GM18511 (cell line): Measurements from ENCODE around the gene DNAH17.

ENCODE experiments used
- ATAC-seq: cut with Tn5 transposase; IDR thresholded peaks from one replicate; pipeline ENCODE4 v1.9.1; 2021; ENCODE audit warnings: mild to moderate bottlenecking, moderate library complexity; ENCODE audit not compliant: unreplicated experiment

The DNAH17 gene

DNA sequence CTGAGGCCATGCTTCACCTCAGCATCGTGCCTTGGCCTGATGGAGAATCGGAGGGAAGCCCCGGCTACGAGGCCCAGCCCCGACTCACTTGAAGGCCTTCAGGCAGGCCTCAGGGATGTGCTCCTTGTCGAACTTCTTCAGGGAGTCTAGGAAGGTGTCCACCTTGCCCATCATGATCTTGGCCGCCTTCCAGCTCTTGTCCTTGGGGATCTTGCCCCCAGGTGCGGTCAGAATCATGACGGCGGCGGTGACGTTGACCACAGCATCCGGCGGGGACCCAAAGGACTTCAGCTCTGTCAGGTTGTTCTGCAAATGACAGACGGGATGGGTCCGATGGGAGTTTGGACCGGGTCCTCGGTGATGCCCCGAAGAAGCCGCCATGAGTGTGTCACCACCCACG lies 117.5 kb downstream of the DNAH17 start:
- no peak for ATAC-seq

DNA sequence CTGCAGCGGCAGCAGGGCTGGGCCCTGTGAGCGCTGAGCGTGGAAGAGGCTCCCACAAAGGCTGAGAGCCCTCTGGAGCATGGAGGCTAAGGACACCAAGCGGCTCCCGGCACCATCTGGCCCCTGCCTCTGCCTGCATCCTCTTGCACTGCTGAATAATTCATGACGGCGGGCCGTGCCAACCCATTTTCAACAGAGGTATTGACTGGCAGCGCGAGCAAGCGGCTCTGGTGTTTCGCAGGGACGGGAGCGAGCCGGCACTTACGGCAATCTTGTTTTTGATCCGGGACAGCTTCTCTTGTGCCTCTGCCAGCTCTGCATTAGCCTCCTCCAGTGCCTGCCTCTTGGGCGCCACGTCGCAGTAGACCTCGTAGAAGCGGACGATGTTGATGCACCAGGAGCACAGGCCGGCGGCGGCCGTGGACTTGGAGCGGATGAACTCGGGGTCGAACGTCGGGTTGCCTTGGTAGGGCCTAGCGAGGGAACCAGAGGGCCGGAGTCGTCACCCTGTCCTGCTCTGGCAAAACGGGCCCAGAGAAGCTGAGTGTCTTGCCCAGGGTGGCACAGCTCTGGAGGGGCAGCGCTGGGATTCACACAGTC lies 118.4 kb downstream of the DNAH17 start:
- ATAC-seq: no peak

DNA sequence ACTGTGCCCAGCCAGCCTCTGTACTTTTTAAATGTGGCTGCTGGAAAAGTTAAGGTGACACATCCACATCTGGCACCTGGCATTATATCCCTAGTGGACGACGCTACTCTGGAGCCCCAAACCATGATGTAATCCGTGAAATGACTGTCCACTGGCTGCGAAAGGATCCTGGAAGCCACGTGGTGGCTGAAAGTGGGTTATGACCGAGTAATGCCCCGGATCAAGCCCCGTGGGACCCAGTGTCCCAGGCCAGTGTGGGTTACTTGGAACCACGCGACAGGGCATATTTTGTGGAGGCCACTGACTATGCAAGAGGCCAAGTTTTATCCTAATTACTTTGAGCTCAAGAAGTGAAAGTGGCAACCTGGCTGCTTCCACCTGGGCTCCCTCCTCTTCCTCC lies 119.1 kb downstream of the DNAH17 start:
- no peak for ATAC-seq

DNA sequence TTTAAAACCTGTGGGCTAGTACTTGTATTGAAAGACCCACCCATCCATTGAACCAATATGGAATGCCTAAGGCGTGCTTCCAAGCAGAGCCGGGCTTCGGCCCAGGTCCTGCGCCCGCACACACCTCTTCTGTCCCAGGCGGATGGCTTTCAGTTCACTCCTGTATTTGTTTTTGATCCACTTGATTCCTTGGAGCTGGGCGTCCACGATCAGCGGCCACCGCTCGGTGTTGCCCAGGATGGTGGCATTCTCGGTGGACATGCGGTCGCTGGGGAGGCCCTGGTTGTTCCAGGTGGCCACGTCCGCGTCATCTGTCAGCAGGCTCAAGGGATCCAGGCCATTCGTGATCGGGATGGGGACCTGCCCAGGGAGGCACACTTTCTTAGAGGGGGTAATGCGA lies 122.8 kb downstream of the DNAH17 start:
- no peak for ATAC-seq

DNA sequence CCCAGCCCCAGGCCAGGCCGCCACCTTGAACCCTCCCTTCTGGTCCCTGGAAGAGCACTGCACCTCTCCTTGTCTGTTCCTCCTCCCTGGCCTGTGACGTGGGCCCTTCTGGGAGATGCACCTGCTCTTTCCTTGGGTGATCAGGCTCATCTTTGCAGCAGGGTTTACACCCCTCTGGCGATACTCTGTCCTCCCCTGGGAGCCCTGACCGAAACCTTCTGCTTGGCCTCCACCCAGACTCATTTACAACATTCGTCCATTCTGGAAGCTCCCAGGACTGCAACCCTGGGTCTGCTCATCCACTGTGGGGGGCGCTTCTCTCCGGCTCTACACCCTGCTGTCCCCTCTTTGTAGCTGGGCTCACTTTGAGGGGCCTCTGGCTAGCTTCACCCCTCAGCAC lies 125.4 kb downstream of the DNAH17 start:
- no peak for ATAC-seq

DNA sequence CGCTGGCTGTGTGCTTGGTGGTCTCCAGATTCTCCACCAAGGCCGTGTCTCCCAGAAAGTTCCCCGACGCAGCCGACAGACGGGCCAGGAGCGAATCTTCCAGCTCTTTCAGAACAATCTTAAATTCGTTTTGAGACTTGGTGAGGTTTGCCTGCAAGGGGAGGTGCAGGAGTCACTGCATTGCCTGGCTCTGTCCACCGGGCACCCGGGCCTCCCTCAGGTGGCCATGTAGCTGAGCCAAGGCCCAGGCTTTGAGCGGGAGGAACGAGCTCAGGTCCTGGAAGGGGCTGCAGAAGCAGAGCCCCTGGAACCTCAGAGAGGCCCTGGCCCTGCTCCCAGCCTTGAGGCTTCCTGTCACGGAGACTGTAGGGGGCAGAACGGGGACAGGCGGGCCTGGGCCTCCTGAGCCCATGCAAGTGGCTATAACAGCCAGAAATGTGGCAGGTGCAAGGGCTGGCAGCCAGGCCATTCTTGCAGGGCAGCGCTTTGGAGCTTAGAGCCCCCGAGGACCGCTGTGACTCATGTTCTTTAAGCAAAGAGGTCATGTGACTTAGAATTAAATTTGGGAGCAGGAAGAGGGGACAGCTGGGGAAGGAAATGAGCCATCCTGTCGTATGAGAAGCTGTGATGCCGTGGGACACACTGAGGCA lies 126.4 kb downstream of the DNAH17 start:
- no peak for ATAC-seq

DNA sequence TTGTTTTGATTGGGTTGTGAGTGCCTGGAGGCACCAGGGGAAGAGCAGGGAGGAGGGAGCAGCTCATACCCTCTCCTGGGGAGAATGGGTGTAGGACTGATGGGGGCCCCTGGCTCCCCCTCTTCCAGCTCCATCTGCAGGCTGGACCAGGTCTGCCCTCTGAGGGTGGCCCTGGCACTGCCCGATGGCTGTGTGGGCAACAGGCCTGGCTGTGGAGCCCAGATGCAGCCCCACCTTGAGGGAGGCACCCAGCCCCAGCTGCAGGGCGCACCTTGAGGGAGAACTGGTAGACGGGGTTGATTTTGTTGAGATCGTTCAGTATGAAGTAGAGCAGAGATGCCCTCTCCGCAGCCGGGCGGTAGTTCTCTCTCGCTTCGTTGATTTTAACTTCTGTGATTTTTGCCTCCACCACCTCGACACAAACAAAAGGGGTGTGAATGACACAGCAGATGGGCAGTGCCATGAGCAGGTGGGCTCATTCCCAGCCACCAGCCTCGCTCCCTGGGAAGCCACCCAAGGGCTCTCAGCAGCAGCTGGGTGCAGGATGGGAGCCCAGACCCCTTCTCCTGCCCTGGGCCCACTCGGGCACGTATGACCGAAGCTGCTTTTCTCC lies 127.1 kb downstream of the DNAH17 start:
- ATAC-seq: no peak

DNA sequence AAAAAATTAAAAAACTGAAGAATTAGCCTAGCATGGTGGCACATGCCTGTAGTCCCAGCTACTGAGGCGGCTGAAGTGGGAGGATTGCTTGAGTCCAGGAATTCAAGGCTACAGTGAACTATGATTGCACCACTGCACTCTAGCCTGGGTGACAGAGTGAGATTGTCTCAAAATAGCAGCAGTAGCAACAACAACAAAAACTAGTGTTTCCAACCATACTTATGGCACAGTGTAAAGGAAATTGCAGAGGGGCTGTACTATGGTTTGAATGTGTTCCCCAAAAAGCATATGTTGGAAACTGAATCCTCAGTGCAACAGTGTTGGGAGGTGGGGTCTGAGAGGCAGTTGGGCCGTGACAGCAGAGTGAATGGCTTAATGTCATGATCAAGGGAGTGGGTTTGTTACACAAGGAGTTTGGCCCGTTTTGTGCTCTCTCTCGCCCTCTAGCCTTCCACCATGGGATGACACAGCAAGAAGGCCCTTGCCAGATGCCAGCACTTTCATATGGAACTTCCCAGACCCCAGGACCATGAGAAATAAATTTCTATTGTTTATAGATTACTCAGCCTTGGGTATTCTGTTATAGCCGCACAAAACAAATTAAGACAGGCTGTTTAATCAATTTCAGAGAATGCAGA lies 128.7 kb downstream of the DNAH17 start:
- ATAC-seq: no peak

DNA sequence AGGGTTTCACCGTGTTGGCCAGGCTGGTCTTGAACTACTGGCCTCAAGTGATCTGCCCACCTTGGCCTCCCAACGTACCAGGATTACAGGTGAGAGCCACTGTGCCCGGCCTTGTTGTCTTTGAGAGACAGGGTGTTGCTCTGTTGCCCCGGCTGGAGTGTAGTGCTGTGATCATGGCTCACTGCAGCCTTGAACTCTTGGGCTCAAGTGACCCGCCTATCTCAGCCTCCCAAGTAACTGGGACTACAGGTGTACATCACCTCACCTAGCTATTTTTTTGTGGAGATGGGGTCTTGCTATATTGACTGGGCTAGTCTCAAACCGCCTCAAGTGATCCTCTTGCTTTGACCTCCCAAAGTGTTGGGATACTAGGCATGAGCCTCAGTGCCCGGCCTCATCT lies 130.4 kb downstream of the DNAH17 start:
- no peak for ATAC-seq

DNA sequence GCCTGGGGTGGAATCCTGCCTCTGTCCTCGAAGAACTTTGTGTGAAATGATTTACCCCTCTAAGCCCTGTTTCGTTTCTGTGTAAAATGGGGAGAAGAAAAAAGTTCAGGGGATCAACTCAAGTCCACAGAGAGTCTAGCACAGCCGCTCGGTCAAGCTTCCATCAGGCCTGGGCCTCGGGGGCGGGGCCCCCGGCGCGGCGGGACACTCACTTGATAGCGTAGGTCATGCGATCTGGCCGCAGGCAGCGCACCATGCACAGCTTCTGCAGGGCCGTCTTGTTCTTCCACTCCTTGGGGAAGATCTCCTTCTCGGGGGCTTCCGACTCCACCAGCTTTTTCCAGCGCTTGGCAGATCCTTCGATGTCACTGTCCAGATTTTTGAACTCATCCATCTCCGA lies 132.8 kb downstream of the DNAH17 start:
- no peak for ATAC-seq

DNA sequence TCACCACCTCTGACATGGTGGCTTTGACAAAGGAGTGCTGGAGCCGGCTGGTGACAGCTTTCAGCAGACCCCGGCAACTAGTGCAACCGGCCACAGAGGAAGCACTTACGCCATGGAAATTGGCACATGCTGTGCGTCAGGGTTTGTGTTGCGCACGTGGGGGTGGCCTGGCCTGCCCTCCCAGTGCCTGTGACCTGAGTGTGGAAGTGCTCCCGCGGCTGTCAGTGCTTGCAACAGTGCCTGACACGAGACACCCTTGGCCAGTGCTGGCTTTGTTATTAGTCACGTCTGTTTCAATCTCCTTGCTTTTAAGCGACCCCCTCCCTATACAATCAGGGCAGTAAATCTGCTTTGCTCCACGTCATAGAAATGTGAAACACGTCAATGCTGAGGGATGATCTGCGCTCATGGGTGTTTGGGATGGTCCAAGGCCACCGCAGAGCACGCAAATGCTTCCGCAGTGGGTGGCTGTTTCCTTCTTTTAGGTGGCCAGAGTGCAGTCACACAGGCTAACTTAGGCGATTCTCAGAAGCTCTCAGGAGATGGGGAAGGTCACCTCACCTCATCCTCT lies 134.5 kb downstream of the DNAH17 start:
- no peak for ATAC-seq

DNA sequence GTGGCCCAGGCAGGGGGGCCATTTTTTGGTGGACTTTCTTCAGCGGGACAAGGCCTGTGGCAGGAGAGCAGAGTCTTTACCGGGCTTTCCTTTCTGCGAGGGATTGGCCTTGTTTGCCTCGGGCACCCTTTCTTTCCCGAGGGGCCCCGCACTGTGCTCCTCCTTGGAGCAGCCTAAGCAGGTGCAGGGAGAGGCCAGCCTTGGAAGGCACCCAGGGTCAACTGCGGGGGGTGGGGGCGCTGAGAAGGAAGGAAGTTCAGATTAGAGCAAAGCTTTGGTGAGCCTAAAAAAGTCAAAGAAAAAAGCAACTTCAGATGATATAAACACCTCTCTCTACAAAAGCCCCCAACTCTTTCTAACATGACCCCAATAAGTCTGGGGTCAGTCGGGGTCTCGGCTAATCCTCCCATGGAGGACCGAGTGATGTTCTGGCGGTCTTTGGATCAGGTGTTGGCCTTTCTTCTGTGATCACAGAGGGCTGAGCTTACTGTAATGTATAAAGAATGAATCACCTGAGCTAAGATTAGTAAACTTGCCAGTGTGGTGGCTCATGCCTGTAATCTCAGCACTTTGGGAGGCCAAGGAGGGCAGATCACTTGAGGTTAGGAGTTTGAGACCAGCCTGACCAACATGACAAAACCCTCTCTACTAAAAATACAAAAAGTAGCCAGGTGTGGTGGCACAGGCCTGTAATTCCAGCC lies 135.8 kb downstream of the DNAH17 start:
- no peak for ATAC-seq

DNA sequence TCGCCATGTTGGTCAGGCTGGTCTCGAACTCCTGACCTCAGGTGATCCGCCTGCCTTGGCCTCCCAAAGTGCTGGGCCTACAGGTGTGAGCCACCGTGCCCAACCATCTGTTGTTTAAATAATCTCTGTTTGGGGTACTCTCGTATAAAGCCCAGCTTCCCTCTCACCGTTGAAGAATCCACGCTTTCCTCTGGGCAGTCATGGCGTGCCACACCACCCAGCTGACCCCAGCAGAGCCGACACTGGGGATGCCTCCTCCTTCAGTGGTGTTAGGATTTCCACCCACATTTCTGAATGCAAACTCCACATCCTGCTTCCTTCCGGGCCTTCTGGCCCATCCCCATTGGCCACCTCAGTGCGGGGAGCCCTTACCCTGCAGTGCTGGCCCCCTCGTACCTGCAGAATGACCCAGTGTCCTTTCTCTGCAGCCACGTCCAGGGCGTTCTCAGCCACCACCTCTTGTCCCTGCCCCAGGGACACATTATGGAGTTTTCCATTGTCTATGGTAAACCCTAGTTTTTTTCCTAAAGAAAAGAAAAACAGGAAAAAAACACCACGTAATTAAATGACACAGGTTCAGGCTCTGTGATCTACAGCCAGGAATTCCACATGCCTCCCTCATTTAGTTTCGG lies 138.4 kb downstream of the DNAH17 start:
- no peak for ATAC-seq

DNA sequence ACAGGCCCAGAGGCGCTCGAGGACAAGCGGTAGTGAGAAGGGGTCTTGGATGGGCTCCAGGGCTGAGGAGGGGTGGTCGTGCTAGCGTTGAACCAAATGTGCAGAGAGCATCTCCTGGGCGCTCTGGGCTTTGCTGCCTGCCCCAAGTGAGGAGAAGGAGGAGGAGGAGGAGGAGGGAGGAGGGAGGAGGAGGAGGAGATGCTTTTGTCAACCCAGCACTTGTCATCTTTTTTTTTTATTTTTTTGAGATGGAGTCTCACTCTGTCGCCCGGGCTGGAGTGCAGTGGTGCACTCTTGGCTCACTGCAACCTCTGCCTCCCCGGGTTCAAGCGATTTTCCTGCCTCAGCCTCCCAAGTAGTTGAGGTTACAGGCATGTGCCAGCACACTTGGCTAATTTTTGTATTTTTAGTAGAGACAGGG lies 138.9 kb downstream of the DNAH17 start:
- no peak for ATAC-seq

DNA sequence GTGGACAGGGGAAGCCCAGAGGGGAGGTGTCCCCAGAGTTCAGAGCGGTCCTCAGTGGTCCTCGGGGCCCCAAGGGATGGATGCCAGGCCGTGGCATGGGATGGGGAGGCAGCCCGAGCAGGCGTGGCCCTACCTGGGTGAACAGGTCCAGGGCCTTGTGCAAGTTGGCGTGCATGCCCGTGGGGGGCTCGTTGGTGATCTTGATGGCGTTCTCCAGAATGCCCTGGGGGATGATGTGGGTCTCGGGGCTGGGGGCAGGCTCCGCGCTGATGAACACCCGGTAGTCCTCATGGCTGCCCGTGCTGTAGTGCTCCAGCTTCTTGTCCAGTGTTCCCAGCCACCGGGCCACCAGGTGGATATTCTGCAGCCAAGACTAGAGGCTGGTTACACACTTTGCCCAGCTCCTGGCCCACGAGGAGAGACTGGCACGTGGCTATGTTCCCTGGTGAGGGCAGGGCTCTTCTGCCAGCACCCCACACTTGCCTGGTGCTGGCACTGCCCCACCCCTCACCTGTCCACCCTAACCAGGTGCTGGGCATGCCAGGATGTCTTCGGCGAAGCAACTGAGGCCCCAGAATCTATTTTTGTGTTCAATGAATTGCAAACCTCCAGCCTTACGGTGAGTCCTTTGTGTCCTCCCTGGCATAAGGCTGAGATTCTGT lies 139.6 kb downstream of the DNAH17 start:
- ATAC-seq: no peak

DNA sequence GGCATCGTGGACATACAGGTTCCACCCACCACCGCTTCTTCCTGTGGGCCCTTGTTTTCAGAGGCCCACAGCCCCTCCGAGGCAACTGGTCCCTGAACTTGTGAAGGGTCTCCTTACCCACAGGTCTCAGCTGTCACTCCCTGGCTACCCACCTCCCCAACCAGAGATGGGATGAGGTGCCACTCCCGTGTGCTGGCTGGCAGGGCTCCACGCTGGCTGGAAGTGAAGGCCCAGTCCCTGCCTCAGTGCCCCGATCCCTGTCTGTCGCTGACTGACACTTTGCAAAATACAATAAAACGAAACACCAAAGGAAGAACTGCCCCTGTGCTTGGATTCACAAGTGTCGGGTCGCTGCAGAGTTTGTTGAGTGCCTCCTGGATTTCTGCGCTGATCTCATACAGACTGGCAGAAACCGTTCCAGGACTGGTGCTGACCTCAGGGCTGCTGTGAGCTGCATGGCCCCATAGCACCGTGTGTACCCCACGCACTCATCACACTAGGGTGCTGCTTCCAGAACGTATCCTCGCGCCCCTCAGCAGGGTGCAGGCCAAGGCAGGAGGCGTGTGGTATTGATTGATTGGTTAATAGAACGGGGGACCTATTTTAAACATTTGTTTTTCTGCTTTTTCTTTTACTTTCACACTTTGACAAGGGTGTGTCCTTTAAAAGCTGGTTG lies 141.7 kb downstream of the DNAH17 start:
- ATAC-seq: no peak

DNA sequence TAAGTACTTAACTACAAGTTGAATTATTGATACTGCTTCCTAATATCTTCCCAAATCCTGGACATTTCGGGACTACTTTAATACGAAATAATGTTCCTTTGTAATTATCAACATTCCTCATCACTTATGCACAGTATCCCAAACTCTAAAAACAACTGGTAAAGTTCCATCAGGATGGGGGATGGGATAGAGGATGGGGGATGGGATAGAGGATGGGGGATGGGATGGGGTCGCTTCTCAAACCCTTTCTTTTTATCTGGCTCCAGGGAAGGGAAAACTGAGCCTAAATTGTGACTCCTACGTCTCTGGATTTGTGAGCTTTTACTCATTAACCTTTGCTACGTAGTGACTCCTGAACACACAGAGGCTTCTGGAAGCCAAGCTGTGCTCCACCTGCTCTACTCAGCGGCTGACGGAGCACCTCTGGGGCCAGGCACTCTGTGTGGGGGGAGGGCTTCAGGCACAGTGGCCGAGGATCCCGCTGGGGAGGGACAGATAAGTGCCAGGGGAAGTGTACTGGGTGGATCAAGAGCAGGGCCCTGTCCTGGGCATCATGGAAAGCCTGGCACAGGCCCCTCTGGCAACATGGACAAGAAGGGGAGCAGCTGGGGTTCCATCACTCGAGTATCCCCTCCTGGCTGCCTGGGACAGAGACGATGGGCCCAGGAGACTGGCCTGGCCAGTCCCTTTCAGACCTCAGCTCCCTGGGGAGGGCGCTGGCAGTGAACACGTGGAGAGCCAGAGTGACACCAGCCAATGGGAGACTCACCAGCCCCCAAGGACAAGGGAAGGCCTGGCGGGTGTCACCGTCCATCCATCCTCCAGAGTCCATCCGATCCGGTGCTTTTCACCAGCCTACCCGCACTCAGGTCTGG lies 142.5 kb downstream of the DNAH17 start:
- no peak for ATAC-seq

DNA sequence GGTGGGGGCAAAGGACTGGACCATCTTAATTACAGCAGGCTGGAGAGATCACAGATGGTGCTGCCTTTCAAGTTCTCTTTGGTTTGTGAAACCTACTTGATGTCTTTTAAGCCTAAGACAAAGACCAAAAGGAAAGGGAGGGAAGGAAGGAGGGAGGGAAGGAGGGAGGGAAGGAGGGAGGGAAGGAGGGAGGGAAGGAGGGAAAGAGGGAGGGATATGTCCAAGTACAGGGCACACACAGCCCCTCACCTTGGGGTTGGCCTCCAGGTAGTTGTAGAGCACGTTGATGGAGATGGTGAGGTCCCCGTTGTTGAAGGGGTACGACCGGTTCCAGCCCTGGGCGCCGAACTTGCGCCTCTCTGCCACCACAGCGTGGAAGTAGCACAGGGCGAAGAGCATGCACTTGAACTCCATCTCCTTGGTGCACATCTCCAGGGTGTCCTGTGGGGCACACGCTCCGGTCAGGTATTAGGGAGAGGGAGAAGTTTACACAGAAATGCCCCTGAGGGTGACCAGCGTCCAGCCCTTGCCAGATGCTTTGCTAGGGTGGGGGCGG lies 143.3 kb downstream of the DNAH17 start:
- no peak for ATAC-seq
